NCI-H1092 treated with DMSO at 0.1 percent for 48 hours (cell line): ENCODE data around the gene TSPAN8.
"Not testable (repeated sequence)": the region's sequence is repeated elsewhere in the genome, so short reads cannot be mapped to it uniquely, and the experiment has no call there.

Experiments
- DNase-seq: peaks from one replicate; lab custom pipeline; 2025; lab: John Stamatoyannopoulos, UW

The TSPAN8 gene

DNA sequence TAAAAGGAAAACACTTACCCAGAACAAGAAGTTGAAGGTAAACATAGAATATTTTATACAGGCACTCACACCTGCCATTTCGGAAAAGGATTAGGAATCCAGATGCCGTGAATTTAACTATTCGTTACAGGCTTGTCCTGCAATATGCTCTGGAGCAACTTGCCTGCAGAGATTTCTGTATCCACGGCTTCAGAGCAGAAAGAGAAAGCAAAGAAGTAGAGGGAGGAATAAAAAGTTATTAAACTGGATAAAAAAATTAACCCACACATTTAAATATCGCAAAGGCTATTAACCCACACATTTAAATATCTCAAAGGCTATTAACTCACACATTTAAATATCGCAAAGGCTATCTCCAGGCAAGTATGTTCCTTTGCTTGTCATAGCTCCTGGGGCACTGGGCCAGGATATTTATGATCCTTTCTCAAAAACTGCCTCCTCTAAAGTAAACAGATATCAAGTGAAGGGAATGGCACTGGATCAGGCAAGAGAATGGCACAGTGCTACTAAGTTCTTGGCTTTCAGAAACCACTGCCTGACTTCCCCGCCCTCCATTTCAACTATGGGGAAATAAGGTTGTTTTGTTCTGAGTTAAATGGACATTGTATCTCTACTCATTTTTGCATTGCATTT, at the start of gene TSPAN8:
Gene TSPAN8, minus strand, starts transcription at position 399 of the 633 bp plus-strand sequence. Its CDS starts 321 bp downstream, at position 78.
- DNase-seq: peak; percentile 86

DNA sequence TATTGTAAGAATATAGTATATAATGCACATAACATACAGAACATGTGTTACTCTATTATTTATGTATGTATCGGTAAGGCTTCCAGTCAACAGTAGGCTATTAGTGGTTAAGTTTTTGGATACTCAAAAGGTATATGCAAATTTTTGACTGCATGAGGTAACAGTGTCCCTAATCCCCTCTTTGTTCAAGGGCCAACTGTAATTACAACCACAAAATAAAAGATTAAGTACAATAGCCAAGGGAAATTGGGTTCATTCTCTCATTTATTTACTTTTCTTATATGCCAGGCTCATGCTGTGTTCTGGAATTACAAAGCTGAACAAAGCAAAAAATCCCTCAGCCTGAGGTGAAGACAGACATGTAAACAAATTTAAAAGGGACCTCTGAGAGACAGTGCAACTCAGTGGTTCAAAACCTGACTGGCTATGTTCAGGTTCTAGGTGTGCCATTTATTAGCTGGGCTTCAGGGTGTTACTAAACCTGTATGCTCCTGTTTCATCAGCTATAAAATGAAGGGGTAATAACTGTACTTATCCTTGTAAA, 43.4 kb upstream of the TSPAN8 start:
- DNase-seq: peak; percentile 3

DNA sequence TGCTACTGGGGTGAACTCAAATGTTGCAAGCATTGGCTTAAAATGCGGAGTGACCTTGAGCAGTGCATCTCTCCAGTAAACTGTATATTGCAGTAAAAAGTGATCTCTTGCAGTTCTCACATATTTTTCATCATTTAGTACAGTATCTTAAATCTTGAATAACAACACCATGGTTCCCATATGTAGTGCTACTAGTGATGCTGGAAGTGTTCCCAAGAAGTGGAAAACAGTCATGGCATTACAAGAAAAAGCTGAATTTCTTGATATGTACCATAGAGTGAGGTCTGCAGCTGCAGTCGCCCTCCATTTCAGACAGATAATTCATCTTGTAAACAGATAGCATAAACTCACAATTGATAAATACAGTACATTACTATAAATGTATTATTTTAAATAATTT, 42.9 kb upstream of the TSPAN8 start:
- no peak for DNase-seq

DNA sequence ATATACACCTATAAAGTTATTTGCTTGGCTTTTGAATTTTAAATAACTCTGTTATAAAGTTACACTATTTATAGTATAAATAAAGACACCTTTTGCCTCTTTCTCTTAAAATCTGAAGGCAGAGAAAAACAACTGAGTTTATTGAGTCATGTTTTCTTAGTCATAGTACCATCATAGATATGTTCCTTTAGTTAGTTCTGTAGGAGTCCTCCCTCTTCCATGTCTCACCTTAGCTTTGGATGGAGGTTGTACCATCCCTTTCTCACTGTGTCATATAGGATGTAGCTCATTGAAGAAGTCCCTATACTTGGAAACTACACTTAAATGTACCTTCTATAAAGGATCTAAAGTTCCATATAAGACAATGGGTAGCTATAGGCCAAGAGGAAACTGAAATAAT, 39.7 kb upstream of the TSPAN8 start:
- DNase-seq: no peak

DNA sequence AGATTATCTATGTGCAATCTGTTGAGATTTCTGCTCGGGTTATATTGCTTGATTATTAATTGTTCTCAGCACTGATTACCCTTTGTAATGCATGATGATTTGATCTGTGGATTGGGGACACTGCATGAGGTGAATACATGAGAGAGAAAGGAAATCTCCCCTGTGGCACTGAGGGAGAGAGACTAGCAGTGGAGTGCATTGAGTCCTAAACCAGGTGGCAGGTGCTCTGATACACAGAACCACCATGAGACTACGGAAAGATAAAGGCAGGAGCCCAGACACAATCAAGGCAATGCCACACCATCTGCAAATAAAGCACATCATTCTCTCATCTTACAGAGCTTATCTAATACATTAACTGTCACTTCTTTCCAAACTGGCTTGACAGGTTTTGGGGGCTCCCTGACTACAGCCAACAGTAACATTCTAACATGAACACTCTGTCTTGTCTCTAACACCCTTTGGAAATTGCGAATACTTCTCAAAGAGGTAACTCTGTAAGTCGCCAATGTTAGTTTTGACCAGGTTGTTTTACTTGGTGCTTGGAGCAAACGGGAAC, 37.6 kb upstream of the TSPAN8 start:
- DNase-seq: peak; percentile 3

DNA sequence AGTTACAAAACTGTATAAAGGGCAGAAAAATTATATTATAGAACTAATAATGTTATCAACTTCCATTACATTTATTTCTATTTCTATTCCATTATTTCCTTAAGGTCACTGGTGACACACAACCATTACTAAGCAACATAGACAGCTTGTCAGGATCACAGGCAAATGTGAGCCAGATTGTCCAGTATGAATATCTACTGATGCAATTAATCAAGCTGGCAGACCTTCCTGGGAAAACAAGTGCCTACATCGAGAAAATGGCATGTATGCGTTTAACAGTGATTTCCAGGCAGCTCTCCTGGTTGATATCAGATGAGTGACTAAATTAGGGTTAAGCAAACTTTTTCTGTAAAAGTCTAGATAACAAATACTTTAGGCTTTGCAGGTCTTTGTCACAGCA, 36.9 kb upstream of the TSPAN8 start:
- peak; percentile 6 for DNase-seq

DNA sequence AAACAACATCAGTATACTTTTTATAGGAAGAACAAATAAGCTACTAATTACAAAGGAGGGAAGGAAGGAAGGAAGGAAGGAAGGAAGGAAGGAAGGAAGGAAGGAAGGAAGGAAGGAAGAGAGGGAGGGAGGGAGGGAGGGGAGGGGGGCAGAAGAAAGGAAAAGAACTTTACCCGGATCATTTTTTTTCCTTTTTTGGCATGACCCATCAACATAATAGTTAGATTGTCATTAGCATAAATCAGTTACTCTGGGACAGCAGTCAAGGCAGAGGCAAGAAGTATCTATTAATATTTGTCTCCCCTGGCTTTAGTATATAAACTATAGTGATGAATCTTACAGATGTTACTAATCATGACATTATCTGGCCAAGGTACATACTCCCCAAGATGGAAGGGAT, 35.2 kb upstream of the TSPAN8 start:
- no peak for DNase-seq

DNA sequence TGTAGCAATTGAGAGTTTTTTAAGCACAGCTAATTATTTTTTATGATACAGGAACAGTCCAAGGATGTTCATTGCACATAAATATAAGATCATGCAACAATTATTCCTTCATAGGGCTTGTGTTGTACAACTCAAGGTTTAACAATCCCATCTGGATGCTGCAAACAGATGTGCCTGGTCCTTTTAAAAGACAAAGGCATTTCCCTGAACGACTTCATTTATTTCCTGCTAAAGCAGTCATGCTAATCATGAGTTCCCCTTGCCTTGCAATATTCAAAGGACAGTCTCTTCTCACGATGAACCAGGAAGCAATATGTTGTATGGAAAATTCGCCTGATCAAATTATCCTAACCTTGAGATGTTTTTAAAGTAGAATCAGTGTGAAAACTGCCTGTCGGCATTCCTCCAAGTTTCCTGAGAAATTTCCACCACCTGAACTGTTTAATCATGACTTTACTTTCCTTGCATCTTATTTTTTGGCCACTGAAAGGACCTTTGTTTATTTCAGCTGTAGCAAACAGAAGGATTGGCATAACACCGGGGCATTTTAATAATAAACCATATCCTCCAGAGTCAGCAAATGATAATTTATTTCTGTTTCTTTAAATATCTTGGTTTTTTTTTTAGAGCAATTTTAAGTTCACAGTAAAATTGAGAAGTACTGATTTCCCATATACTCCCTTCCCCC, 33.9 kb upstream of the TSPAN8 start:
- no peak for DNase-seq

DNA sequence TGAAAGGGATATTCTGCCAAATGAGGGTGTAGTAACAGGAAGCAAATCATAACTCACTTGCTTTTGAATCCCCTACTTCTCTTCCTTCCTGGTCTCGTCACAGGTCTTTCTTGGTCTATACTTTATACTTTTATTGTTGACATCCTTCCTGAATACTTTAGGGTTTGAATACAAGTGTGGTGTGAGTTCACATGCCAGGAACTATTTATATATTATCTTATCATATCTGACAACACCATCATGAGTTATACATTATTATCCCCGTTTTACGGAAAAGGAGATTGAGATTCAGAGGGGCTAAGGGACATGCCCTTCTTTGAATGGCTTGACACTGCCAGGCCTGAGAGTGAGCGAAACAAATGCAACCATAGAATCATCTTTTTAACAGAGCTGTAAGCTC, 33.0 kb upstream of the TSPAN8 start:
- no peak for DNase-seq

DNA sequence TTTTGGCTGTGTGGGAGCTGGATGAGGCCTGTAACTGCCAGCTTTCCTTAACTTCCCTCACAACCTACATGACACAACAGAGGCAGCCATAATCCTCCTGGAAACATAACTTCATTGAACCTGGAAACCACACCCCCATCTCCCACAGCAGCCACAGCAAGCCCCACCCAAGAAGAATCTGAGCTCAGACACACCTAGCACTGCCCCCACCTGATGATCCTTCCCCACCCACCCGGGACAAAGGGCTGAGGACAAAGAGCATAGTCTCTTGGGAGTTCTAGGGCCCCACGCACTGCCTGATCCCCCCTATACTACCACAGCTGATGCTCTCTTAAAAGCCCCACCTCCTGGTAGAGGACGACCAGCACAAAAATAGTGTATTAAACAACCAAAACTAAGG, 29.6 kb upstream of the TSPAN8 start:
- DNase-seq: no peak

DNA sequence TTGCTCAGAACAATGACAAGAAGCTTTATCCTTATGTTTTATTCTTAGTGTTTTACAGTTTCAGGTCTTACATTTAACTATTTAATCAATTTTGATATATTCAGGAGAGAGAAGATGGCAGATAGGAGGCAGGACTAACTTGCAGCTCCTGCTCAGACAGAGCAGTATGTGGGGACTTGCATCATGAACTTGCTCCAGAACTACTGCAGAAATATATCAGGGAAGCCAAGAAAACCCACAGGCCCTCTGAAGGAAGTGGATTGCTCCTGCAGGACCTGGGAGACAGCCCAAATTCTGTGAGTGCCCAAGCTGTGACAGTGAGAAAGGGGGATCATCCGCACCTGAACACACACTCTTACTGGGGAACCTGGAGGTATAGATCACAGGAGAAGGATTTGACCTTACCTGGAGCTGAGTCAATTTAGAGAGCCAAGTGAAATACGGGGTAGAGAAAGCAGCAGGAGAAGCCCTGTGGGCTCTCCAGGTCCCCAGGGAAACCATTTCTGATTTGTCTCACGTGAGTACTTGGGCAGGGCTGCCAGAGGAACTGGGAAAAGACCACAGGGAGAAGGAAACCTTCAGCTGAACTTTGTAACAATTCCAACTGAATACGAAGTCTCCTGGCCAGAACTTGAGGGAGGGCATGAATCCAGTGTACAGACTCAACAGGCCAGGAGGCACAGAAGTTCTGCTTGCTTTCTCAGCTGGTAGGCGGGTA, 28.9 kb upstream of the TSPAN8 start:
- DNase-seq: no peak

DNA sequence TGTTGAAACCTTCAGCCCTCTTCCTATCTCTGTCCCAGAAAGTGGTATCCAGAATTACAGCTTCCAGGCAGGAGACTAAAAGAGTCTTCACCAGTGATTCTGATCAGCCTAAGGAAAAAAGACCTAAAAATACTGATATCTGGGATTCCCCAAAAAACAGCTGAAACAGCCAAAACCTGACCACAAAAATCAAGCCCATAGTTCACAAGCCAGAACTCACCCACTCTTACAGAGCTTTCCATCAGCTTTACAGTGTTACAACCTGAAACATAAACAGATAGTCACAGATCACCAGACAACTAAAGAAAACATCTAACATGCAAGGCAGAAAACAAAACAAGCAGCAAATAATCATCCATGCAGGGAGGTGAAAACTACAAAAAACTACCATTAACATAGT, 26.0 kb upstream of the TSPAN8 start:
- no peak for DNase-seq

DNA sequence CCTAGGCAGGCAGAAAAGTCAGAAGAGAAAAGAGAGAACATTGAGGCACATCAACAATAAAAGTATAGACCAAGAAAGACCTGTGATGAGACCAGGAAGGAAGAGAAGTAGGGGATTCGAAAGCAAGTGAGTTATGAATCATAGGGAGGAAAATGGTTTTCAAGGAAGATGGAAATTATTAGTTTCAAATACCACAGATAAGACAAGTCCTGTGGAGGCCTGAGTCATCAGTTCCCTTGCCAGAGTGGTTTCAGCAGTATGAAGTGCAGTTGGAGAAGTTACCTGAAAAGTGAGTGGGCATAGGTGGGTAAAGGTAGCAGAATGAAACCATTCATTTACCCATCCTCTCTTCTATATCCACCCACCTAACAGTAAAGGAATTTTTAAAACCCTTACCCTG, 25.2 kb upstream of the TSPAN8 start:
- no peak for DNase-seq

DNA sequence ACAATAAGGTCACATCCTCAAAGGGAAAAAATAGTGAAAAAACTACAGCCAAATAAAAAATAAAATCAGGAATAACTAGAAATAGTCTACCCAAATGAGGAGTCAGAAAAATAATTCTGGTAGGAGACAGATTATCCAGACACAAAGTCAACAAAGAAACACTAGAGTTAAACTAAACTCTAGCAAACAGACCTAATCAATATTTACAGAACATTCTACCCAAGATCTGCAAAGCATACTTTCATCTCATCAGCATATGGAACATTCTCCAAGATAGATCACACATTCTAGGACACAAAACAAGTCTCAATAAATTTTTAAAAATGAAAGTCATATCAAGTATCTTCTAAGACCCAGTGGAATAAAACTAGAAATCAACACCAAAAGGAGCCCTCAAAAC, 20.4 kb upstream of the TSPAN8 start:
- DNase-seq: no peak

DNA sequence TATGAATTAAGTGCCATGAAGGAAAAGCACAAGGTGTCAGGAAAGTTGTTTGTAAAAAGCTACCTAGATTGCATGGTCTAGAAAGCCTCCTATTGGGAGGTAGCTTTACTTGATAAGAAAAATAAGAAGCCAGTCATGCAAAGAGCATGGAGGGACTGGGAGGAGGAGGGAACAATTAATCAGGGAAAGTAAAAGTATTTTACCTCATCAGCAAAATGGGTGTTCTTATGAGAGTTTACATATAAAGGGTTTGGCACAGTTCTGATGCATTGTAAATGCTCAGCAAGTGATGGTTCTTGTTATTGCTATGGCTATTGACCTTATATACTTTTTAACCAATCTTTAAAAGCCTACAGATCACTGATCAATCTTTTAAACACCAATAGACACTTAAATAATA, 17.0 kb upstream of the TSPAN8 start:
- no peak for DNase-seq

DNA sequence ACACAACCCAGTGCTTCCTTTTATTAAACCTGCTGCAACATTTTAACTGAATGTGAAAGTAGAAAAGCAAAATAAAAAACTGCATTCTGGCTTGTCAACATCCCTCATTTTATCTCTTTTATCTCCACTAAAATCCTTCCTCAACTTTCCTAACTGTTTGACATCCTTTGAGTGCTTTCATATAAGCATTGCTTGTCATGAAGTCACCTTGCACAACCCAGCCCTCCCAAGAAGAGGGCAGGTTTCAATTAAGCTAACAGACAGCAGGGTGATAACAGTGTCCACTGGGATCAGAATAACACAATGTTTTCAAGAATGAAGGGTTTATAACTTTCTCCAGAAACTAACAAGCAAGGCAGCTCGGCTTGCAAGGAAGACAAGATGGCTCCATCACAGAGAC, 16.3 kb upstream of the TSPAN8 start:
- DNase-seq: no peak

DNA sequence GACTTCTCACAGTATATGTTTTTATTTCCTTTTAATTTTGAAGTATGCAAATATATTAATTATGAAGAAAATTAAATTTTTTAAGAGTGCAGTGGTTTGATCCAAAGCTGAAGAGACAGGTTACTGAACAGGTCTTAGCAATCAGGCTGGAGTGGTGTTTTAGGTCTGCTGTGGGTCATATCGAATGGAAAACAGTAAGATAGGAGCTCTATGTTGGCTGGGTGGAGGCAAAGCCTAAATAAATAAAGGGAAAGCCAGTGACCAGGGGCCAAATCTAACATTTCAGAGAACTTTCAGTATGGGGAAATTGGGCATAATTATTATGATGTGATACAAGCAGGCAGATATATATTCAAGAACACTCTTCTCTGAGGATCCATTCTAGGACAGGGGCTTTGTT, 12.7 kb upstream of the TSPAN8 start:
- DNase-seq: no peak

DNA sequence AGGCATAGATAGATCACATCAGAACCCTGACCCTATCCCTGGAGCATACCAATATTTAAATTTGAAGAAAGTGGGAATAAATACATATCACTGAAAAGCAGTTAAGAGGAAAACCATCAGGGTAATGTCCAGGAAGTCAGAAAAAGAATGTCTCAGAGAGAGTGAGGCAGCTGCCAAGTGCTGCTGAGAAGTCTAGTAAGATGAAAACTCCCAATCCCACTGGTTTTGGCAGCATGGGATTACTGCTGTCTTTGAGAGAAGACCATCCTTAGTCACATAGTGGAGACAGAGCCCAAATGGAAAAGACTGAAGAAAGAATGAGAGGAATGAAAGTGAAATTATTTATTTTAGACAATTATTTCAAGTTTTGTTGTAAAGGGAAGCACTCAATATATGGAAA, 11.5 kb upstream of the TSPAN8 start:
- DNase-seq: no peak

DNA sequence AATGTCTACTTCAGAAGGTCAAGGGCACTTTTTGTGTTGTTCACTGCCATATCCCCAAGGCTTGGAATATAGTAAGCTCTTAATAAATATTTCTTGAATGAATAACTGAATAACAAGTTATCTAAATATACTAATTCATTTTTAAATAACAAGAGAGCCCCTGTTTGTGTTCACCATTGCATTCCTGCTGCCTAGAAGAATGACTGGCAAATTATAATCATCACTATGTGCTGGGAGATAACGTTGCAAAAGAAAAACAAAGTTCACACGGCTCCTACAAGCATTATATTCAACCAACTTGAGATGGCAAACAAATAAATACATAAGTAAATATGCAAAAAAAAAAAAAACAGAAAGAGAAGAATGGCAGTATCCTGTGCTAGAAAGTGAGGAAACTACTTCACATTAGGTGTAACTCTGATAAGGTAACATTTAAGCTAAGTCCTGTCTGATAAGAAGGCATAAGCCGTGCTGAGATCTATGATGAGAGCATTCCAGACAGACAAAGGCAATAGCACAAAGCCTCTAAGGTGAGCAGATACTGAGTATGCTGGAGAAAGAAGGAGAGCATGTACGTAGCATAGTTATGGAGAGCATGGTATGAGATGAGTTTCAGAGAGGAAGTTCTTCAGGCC, 9.2 kb upstream of the TSPAN8 start:
- DNase-seq: no peak

DNA sequence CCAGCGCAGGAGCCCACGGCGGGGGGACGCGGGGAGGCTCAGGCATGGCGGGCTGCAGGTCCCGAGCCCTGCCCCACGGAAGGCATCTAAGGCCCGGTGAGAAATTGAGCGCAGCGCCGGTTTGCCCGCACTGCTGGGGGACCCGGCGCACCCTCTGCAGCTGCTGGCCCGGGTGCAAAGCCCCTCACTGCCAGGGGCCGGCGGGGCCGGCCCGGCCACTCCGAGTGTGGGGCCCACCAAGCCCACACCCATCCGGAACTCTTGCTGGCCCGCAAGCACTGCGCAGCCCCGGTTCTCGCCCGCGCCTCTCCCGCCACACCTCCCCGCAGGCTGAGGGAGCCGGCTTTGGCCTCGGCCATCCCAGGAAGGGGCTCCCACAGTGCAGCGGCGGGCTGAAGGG, 8.5 kb upstream of the TSPAN8 start:
- no peak for DNase-seq

DNA sequence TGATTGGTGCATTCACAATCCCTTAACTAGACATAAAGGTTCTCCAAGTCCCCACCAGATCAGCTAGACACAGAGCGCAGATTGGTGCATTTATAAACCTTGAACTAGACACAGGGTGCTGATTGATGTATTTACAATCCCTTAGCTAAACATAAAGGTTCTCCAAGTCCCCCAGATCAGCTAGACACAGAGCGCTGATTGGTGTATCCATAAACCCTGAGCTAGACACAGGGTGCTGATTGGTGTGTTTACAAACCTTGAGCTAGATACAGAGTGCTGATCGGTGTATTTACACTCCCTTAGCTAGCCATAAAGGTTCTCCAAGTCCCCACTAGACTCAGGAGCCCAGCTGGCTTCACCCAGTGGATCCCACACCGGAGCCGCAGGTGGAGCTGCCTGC, 8.0 kb upstream of the TSPAN8 start:
- DNase-seq: not testable (repeated sequence)

DNA sequence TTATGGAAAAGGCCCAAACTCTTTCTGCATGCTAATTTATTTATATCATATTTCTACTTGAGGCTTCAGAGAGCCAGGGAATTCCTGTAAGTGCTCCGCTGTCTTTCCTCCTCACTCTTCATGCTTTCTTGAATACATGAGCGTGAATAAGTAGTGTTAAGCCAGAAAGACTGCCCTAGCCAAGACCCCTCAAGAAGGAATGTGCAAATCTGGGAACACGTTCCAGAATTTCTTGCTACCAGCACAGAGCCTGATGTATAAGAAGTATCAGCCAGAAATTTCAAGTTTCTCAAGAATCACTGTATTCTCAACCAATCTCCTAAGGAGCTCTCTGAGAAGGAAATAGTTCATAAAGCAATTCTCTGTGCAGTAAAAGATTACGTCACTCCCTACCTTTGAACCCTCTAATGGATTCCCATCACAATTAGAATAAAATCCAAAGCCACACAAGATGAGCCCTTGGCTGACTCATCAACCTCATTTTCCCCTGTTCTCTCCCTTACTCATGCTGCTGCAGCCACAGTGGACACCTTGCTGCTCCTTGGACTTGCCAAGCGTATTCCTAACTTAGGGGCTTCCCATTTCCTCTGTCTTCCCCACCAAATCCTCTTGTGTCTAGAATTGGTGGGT, 6.9 kb upstream of the TSPAN8 start:
- DNase-seq: no peak
